ENCODE data around the gene MTHFD2L. TPM values are rescaled to one million over a fixed set of nuclear protein-coding genes. Genes with fewer than 3 reads are reported as not detected.

The MTHFD2L gene
- total RNA-seq, 2 donors from 2014 or later = 13.2 to 13.8 TPM

- Histone ChIP-seq H3K27me3 (no peaks in the 10 kb centered on the region), H3K9me3 (no peaks in the 10 kb centered on the region), H3K36me3 (replicated peaks in 1 of 2; ENCODE audit: insufficient read depth in 1 of 2, low read depth in 2 of 2) (no peaks in the 10 kb centered on the region), H3K27ac (no peak overlapping the region), H3K4me1 (no peaks in the 10 kb centered on the region), H3K4me3 (no peak overlapping the region)
- intact Hi-C loops (cut with DNase I) = no loop called here
- DNase-seq (no peak), ATAC-seq (no peak)
- TF ChIP-seq, protein P1, sequence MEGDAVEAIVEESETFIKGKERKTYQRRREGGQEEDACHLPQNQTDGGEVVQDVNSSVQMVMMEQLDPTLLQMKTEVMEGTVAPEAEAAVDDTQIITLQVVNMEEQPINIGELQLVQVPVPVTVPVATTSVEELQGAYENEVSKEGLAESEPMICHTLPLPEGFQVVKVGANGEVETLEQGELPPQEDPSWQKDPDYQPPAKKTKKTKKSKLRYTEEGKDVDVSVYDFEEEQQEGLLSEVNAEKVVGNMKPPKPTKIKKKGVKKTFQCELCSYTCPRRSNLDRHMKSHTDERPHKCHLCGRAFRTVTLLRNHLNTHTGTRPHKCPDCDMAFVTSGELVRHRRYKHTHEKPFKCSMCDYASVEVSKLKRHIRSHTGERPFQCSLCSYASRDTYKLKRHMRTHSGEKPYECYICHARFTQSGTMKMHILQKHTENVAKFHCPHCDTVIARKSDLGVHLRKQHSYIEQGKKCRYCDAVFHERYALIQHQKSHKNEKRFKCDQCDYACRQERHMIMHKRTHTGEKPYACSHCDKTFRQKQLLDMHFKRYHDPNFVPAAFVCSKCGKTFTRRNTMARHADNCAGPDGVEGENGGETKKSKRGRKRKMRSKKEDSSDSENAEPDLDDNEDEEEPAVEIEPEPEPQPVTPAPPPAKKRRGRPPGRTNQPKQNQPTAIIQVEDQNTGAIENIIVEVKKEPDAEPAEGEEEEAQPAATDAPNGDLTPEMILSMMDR (IDR thresholded peaks at IDR 0.05) = no peak
- TF ChIP-seq POLR2A (IDR thresholded peaks at IDR 0.05) = no peak
These were observed 86.1 kb downstream of the MTHFD2L start for GRCh38 chr4:74244049-74244448.

GRCh38 chr4:74252933-74253332 is 95.0 kb downstream of the MTHFD2L start:
- no peak for TF ChIP-seq POLR2A (IDR thresholded peaks at IDR 0.05)
- TF ChIP-seq, protein P1 (IDR thresholded peaks at IDR 0.05) = no peak
- Histone ChIP-seq H3K9me3 (peaks cover 0 to 5% (median 0%) of the 10 kb centered on the region in 3 donors), H3K27me3 (no peaks in the 10 kb centered on the region), H3K4me1 (no peaks in the 10 kb centered on the region), H3K36me3 (replicated peaks in 1 of 2; ENCODE audit: insufficient read depth in 1 of 2, low read depth in 2 of 2) (no peaks in the 10 kb centered on the region), H3K4me3 (no peak overlapping the region), H3K27ac (no peak overlapping the region)
- DNase-seq = no peak
- no peak for ATAC-seq
- intact Hi-C loops (cut with DNase I) = no loop called here

DNA sequence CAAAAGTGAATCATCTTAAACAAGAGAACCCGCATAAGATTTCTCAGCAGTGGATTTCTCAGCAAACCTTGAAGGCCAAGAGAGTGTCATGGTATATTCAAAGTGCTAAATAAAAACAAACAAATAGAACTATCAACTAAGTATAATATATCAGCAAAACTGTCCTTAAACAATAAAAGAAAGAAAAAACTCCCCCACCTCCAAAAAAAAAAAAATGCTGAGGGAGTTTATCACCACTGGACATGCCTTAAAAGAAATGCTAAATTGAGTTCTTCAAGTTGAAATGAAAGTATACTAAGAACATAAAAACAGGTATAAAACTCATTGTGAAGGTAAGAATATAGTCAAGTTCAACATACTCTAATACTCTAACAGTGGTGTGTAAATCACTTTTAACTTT is 96.5 kb downstream of the MTHFD2L start:
- 96 to 100% methylated on average over 1 of the region's 1 CpG for whole genome bisulfite sequencing, 2 donors
- TF ChIP-seq, protein P1 (IDR thresholded peaks at IDR 0.05) = no peak
- TF ChIP-seq POLR2A (IDR thresholded peaks at IDR 0.05) = no peak
- DNase-seq (no peak), ATAC-seq (no peak)
- Histone ChIP-seq H3K4me1 (peaks cover 7% of the 10 kb centered on the region), H3K27me3 (no peaks in the 10 kb centered on the region), H3K9me3 (peaks cover 0 to 5% (median 0%) of the 10 kb centered on the region in 3 donors), H3K4me3 (no peak overlapping the region), H3K36me3 (replicated peaks in 1 of 2; ENCODE audit: insufficient read depth in 1 of 2, low read depth in 2 of 2) (no peaks in the 10 kb centered on the region), H3K27ac (no peak overlapping the region)
- intact Hi-C loops (cut with DNase I) = no loop called here

DNA sequence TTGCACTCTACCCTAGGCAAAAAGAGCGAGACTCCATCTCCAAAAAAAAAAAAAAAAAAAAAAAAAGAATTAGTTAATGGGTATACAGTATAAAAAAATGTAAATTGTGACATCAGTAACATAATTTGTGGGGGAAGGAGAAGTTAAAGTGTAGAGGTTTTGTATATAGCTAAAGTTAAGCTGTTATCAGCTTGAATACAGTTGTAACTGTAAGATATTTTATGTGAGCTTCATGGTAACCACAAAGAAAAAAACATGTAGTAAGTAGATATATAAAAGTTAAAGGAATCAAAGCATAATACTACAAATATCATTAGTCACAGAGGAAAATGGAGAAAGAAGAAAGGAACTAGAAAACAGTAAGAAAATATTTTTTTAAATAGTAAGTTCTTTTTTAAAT is 97.2 kb downstream of the MTHFD2L start:
- Histone ChIP-seq H3K27ac (no peak overlapping the region), H3K4me3 (no peak overlapping the region), H3K4me1 (peaks cover 8% of the 10 kb centered on the region), H3K36me3 (replicated peaks in 1 of 2; ENCODE audit: insufficient read depth in 1 of 2, low read depth in 2 of 2) (no peaks in the 10 kb centered on the region), H3K9me3 (peaks cover 0 to 5% (median 0%) of the 10 kb centered on the region in 3 donors), H3K27me3 (no peaks in the 10 kb centered on the region)
- intact Hi-C loops (cut with DNase I) = no loop called here
- no peak for TF ChIP-seq POLR2A (IDR thresholded peaks at IDR 0.05)
- TF ChIP-seq, protein P1 (IDR thresholded peaks at IDR 0.05) = no peak
- no peak for DNase-seq
- 91 to 100% methylated on average over 1 of the region's 1 CpG for WGBS, 2 donors
- ATAC-seq = no peak

DNA sequence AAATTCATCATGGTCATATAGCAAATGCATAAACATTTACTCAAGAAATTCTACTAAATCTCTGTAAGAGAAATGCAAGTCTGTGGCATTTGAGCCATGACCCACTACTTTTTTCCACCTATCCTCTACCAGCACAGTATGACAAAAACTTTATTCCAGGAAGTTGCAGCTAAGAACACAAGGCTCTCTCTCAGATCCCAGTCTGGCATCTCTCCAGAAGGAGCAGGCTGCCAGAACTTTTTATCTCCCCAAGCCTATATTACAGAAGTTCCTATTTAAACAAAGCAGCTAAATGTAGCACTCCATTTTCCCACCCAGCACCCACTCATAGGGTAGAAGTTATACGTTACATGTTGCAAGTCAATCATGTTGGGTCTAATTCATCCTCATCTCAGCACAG is 101.0 kb downstream of the MTHFD2L start:
- peaks cover 8% of the 10 kb centered on the region for H3K4me1 ChIP-seq
- no peaks in the 10 kb centered on the region for H3K9me3 ChIP-seq
- no peaks in the 10 kb centered on the region for H3K36me3 ChIP-seq (replicated peaks in 1 of 2; ENCODE audit: insufficient read depth in 1 of 2, low read depth in 2 of 2)
- no peak overlapping the region for H3K27ac ChIP-seq
- WGBS, 2 donors = 28 to 36% methylated on average over 1 of the region's 1 CpG
- intact Hi-C loops (cut with DNase I) = no loop called here
- ATAC-seq (peak; percentile 73), DNase-seq (peak; percentile 64 to 82 (median 76))
- H3K27me3 ChIP-seq = no peaks in the 10 kb centered on the region
- H3K4me3 ChIP-seq = no peak overlapping the region
- TF ChIP-seq, protein P1 (IDR thresholded peaks at IDR 0.05) = no peak
- no peak for TF ChIP-seq POLR2A (IDR thresholded peaks at IDR 0.05)

Data from body of pancreas (tissue), 4 donors.